K562 (cell line): ENCODE data around the gene BHLHE40. TPM values are rescaled to one million over a fixed set of nuclear protein-coding genes. Genes with fewer than 3 reads are reported as not detected.

Source experiments
- BCOR ChIP-seq: fragments of 450-650 bp; IDR thresholded peaks from 2 replicates; pipeline ENCODE4 v1.6.1; 2016
- CXXC5 ChIP-seq: fragments of 250-450 bp; sonication (Bioruptor Pico); IDR thresholded peaks from 2 replicates; pipeline ENCODE4 v1.8.0; 2022; ENCODE audit warnings: inconsistent platforms, mild to moderate bottlenecking, moderate library complexity
- GABPB1 ChIP-seq: sonication (generic); formaldehyde crosslinking; IDR thresholded peaks from 2 replicates; pipeline ENCODE4 v1.8.0; 2022; ENCODE audit warnings: mild to moderate bottlenecking, missing genetic modification reagents
- GATA2 ChIP-seq: sonication (generic); formaldehyde crosslinking; IDR thresholded peaks from 2 replicates; pipeline ENCODE4 v1.4.0; 2020; ENCODE audit warnings: mild to moderate bottlenecking, missing genetic modification reagents
- HNRNPL ChIP-seq: fragments of 200-400 bp; formaldehyde crosslinking; IDR thresholded peaks from 2 replicates; pipeline ENCODE4 v1.6.1; 2017; ENCODE audit warnings: low read depth, mild to moderate bottlenecking, low read length
- HNRNPUL1 ChIP-seq: fragments of 200-400 bp; formaldehyde crosslinking; IDR thresholded peaks from 2 replicates; pipeline ENCODE4 v1.6.1; 2017; ENCODE audit warnings: low read length
- MAZ ChIP-seq, 2 experiments: fragments of 450-650 bp in 1 of 2; sonication (generic) in 1 of 2; formaldehyde crosslinking; IDR thresholded peaks in 1 of 2; conservative IDR thresholded peaks in 1 of 2; 2 replicates each; pipeline versions ENCODE4 v1.4.0 to v1.5.0; 2020; ENCODE audit warnings: mild to moderate bottlenecking in 1 of 2, missing genetic modification reagents in 1 of 2
- MTF1 ChIP-seq: fragments of 250-450 bp; sonication (Bioruptor Pico); IDR thresholded peaks from 2 replicates; pipeline ENCODE4 v1.9.0; 2021; ENCODE audit warnings: moderate library complexity, mild to moderate bottlenecking, inconsistent platforms, borderline replicate concordance
- NBN ChIP-seq: fragments of 450-650 bp; IDR thresholded peaks from 2 replicates; pipeline ENCODE4 v1.6.1; 2016; ENCODE audit warnings: low read depth, mild to moderate bottlenecking
- NFE2 ChIP-seq: IDR thresholded peaks from 2 replicates; pipeline ENCODE4 v1.6.1; 2014; ENCODE audit warnings: antibody characterized with exemption, low read depth
- NR4A1 ChIP-seq, 2 experiments: fragments of 250-450 bp in 1 of 2; fragments of 450-650 bp in 1 of 2; sonication (Bioruptor Pico) in 1 of 2; IDR thresholded peaks; 2 replicates each; pipeline versions ENCODE4 v1.4.0 to v1.6.1; 2016 to 2020; ENCODE audit warnings: mild to moderate bottlenecking in 2 of 2, missing compliant biosample characterization in 1 of 2, missing genetic modification characterization in 1 of 2, moderate library complexity in 1 of 2
- RBM25 ChIP-seq: fragments of 200-400 bp; formaldehyde crosslinking; IDR thresholded peaks from 2 replicates; pipeline ENCODE4 v1.6.1; 2018; ENCODE audit warnings: low read length, low read depth, moderate library complexity; ENCODE audit not compliant: severe bottlenecking
- SMARCC2 ChIP-seq: fragments of 450-650 bp; IDR thresholded peaks from 2 replicates; pipeline ENCODE4 v1.6.1; 2017; ENCODE audit warnings: antibody characterized with exemption, moderate library complexity, mild to moderate bottlenecking, low read depth
- SMC3 ChIP-seq: conservative IDR thresholded peaks from 2 replicates; pipeline ENCODE4 v1.6.1; 2011; ENCODE audit warnings: low read depth, low read length, improper control_type of control experiment; ENCODE audit not compliant: insufficient read depth
- SRSF7 ChIP-seq: fragments of 200-400 bp; formaldehyde crosslinking; optimal IDR thresholded peaks from 2 replicates; pipeline ENCODE3; 2017; ENCODE audit warnings: mild to moderate bottlenecking, low read depth, low read length
- STAG1 ChIP-seq: sonication (generic); formaldehyde crosslinking; IDR thresholded peaks from 2 replicates; pipeline ENCODE4 v1.5.0; 2020; ENCODE audit warnings: missing genetic modification reagents, borderline replicate concordance
- TEAD1 ChIP-seq, 2 experiments: fragments of 450-650 bp in 1 of 2; sonication (generic) in 1 of 2; formaldehyde crosslinking; IDR thresholded peaks; 2 replicates each; pipeline versions ENCODE4 v1.4.0 to v1.8.0; 2020 to 2022; ENCODE audit warnings: mild to moderate bottlenecking in 2 of 2, missing genetic modification reagents in 1 of 2
- ZNF197 ChIP-seq: fragments of 200-800 bp; sonication (Bioruptor generic); IDR thresholded peaks from 2 replicates; pipeline ENCODE4 v1.6.1; 2016; ENCODE audit warnings: low read depth, missing genetic modification characterization, missing compliant biosample characterization
- polyA plus RNA-seq, 8 experiments: library from polyadenylated mRNA; depleted of rRNA in 4 of 8; stranded (reverse) in 5 of 8; unstranded in 3 of 8; fragments of >200 nt; fragmentation: Nextera tagmentation in 2 of 8; fragmentation: Illumina TruSeq in 1 of 8; extraction: Ambion mirVana in 2 of 8; extraction: Trizol in 1 of 8; gene quantifications; 2 replicates each; pipeline versions ENCODE4 v1.2.1 to v1.2.3, GENCODE V29; 2011 to 2014; ENCODE audit warnings: inconsistent platforms in 1 of 8, missing spikeins in 1 of 8
- total RNA-seq, 7 experiments: library from RNA; depleted of rRNA in 6 of 7; stranded (reverse); fragments of >200 nt in 6 of 7; fragmentation: Illumina TruSeq in 2 of 7; extraction: Trizol in 2 of 7; gene quantifications; 2 replicates each; pipeline versions ENCODE4 v1.2.1 to v1.2.3, GENCODE V29; 2011 to 2021; ENCODE audit warnings: low replicate concordance in 1 of 7
- TF ChIP-seq, protein P1 (sequence below): fragments of 250-450 bp; sonication (Bioruptor Pico); IDR thresholded peaks from 2 replicates; pipeline ENCODE4 v1.8.0; 2022; ENCODE audit warnings: inconsistent platforms
- TF ChIP-seq, protein P2 (sequence below): sonication (generic); formaldehyde crosslinking; IDR thresholded peaks from 2 replicates; pipeline ENCODE4 v1.8.1; 2023; ENCODE audit warnings: mild to moderate bottlenecking, missing genetic modification reagents
- TF ChIP-seq, protein P3 (sequence below), 2 experiments: fragments of 450-650 bp in 1 of 2; sonication (generic) in 1 of 2; formaldehyde crosslinking in 1 of 2; IDR thresholded peaks in 1 of 2; conservative IDR thresholded peaks in 1 of 2; 2 replicates each; pipeline versions ENCODE4 v1.6.1 to v1.8.1; 2016 to 2023; ENCODE audit warnings: mild to moderate bottlenecking in 2 of 2, moderate library complexity in 2 of 2, inconsistent platforms in 1 of 2, missing genetic modification reagents in 1 of 2

Gene BHLHE40
- total and polyA plus RNA-seq, 9 of the 15 experiments (the other 6 are each of a cell fraction or from before 2014, with no cell fraction given): 12.0 to 83.9 (median 31.4) TPM

DNA sequence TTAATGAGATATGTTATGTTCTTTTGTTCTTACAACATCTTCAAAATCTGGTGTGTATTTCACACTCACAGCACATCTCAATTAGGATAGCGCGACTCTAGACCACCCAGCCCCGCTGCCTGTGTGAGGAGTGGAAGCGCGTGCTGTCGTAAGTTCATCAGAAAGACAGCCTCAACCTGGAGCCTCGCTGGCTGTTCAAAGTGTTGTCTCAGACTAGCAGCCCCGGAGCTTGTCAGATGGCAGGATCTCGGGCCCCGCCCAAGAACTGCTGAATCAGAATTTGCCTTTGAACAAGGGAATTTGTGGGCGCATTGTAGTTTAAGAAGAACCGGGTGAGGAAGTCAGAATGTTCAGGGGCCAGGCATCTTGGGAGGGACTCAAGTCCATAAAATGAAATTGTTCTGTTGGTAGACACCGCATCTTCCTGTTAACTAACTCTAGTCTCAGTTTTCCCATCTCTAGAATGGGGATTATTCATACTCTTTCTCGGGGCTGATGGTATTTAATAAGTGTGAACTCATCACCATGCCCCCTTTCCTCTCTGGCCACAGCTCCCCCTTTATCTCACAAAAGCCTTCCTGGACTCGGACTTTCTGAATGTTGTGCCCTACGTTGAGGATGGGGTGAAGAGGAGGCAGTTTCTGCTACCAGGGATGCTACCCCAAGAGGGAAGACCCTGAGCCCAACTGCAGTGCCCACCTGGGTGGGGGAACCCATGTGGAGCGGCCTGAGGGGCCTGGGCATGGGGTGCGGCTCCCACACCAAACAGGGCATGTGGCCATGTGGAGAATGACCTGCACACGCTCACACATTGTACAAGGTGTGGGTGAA is 40.4 kb downstream of the BHLHE40 start (continued):
- TF ChIP-seq GABPB1 (0 out of 2 replicates have a peak, but pooled peaks have one; percentile 52), SMC3 (no peak), MAZ (CRISPR knock-in tag; conservative IDR thresholded peaks at IDR 0.05 in 1 of 2, IDR thresholded peaks at IDR 0.05 in 1 of 2) (peak in 1 of 2 experiments; percentile 28; a peak in 1 of 4 replicates), CXXC5 (CRISPR knock-in tag) (peak; percentile 66), HNRNPUL1 (no peak), NR4A1 (CRISPR knock-in tag; IDR thresholded peaks at IDR 0.05) (no peak), NR4A1 (tag; IDR thresholded peaks at IDR 0.05) (0 out of 2 replicates have a peak, but pooled peaks have one; percentile 78), NBN (peak; percentile 87), GATA2 (CRISPR knock-in tag) (peak; percentile 78), SRSF7 (no peak), ZNF197 (CRISPR knock-in tag) (peak; percentile 78; the same call in 1 of the 2 replicates), STAG1 (CRISPR knock-in tag) (no peak), SMARCC2 (peak; percentile 70), RBM25 (peak; percentile 100), HNRNPL (no peak), BCOR (peak; percentile 100), MTF1 (no peak), NFE2 (peak; percentile 92), TEAD1 (CRISPR knock-in tag; IDR thresholded peaks at IDR 0.05) (peak in 1 of 2 experiments; percentile 74; a peak in 1 of 4 replicates)
- TF ChIP-seq, protein P1, sequence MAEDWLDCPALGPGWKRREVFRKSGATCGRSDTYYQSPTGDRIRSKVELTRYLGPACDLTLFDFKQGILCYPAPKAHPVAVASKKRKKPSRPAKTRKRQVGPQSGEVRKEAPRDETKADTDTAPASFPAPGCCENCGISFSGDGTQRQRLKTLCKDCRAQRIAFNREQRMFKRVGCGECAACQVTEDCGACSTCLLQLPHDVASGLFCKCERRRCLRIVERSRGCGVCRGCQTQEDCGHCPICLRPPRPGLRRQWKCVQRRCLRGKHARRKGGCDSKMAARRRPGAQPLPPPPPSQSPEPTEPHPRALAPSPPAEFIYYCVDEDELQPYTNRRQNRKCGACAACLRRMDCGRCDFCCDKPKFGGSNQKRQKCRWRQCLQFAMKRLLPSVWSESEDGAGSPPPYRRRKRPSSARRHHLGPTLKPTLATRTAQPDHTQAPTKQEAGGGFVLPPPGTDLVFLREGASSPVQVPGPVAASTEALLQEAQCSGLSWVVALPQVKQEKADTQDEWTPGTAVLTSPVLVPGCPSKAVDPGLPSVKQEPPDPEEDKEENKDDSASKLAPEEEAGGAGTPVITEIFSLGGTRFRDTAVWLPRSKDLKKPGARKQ (CRISPR knock-in tag): 0 out of 2 replicates have a peak, but pooled peaks have one; percentile 36
- TF ChIP-seq, protein P2, sequence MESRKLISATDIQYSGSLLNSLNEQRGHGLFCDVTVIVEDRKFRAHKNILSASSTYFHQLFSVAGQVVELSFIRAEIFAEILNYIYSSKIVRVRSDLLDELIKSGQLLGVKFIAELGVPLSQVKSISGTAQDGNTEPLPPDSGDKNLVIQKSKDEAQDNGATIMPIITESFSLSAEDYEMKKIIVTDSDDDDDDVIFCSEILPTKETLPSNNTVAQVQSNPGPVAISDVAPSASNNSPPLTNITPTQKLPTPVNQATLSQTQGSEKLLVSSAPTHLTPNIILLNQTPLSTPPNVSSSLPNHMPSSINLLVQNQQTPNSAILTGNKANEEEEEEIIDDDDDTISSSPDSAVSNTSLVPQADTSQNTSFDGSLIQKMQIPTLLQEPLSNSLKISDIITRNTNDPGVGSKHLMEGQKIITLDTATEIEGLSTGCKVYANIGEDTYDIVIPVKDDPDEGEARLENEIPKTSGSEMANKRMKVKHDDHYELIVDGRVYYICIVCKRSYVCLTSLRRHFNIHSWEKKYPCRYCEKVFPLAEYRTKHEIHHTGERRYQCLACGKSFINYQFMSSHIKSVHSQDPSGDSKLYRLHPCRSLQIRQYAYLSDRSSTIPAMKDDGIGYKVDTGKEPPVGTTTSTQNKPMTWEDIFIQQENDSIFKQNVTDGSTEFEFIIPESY (CRISPR knock-in tag): 0 out of 2 replicates have a peak, but pooled peaks have one; percentile 32
- TF ChIP-seq, protein P3, sequence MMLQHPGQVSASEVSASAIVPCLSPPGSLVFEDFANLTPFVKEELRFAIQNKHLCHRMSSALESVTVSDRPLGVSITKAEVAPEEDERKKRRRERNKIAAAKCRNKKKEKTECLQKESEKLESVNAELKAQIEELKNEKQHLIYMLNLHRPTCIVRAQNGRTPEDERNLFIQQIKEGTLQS (IDR thresholded peaks at IDR 0.05): no peak; the same call in 1 of the 2 replicates
- TF ChIP-seq, protein P3 (CRISPR knock-in tag; conservative IDR thresholded peaks at IDR 0.05): peak; percentile 31; the same call in 1 of the 2 replicates
